HG03095 (cell line): ENCODE data around the gene KIAA1217.

ENCODE experiments used
- ATAC-seq: cut with Tn5 transposase; IDR thresholded peaks from one replicate; pipeline ENCODE4 v1.9.1; 2021; ENCODE audit warnings: moderate library complexity; ENCODE audit not compliant: unreplicated experiment

The KIAA1217 gene

DNA sequence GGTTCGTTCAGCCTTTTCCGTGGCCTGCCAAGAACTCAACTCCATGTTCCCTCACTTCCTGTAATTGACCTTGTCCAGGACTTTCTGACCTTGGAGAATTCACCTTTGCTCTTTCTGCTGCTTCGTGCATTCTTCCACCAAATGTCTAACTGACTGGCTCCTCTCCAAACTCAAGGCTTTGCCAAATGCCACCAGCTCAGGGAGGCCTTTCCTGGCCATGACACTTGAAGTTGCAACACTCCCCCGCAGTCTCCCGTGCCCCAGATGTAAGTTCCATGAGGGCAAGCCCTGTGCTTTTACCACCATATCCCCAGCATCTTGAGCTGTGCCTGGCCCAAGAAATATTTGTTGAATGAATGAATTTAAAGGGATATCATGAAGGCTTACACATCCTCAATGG lies 276.4 kb downstream of the KIAA1217 start:
- no peak for ATAC-seq

DNA sequence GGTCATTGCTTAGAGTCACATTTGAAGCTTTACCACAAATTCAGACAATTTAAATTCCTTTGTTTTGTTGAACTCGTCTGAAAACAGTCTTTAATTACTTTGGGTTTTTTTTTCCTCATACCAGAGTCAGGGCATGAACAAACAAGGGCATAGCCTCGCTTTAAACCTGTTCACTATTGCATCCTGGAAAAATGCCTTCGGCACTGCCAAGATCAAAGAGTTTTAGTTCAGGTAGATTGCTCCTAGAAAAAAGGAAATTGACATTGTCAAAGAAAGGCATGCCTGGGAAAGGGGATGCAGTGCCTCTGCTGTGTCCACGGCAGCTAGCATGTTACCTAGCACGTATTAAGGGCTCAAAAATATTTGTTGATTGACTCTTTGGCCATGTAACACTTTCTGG lies 279.7 kb downstream of the KIAA1217 start:
- ATAC-seq, result no peak

DNA sequence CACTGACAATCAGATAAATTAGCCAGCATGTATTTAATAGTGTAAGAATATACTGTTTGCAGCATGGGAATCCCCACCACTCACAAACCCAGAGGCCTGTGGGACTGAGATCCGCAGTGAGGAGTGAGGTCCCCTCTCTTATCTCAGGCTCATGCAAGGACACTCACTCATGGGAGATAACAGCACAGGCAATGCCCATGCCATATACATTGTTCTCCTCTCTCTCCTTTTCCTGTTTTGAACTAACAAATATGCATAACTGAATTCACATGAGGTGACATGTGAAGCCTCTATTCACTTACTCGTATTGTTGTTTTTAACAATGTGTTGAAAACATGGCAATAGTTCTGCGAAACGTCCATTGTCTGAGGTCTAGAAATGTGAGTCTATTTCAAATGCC lies 284.2 kb downstream of the KIAA1217 start:
- ATAC-seq, result no peak

DNA sequence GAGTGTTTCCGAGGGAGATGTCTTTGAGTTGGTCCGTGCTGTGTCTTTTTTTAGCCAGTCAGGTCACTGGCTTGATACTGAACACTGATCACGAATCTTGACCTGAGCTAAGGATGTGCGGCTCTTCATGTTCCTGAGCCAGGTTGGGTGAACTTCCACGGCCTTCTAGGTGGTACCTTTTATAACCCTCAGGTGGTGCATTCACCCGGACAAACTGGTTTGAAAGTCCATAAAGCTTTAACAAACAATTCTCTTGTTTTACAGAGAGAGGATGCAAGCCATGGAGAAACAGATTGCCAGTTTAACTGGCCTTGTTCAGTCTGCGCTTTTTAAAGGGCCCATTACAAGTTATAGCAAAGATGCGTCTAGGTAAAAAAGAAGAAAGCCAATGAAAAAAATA lies 285.3 kb downstream of the KIAA1217 start:
- no peak for ATAC-seq

DNA sequence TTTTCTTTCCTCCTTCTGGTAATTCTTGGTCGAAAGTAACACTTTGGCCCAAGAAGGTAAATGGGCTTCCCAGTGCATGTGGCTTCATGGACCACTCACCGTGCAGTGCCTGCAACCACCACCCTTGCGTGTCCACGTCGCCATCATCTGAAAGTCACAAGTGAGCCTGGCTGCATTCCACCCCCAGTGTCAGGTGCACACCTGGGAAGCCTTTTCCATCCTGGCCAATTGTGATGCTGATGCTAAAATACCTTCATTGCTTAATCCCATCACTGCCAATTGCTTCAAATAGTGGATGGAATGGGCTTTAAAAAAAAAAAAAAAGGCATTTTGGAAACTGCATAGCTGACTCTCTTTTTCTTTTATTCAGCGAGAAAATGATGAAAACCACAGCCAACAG lies 285.8 kb downstream of the KIAA1217 start:
- no peak for ATAC-seq

DNA sequence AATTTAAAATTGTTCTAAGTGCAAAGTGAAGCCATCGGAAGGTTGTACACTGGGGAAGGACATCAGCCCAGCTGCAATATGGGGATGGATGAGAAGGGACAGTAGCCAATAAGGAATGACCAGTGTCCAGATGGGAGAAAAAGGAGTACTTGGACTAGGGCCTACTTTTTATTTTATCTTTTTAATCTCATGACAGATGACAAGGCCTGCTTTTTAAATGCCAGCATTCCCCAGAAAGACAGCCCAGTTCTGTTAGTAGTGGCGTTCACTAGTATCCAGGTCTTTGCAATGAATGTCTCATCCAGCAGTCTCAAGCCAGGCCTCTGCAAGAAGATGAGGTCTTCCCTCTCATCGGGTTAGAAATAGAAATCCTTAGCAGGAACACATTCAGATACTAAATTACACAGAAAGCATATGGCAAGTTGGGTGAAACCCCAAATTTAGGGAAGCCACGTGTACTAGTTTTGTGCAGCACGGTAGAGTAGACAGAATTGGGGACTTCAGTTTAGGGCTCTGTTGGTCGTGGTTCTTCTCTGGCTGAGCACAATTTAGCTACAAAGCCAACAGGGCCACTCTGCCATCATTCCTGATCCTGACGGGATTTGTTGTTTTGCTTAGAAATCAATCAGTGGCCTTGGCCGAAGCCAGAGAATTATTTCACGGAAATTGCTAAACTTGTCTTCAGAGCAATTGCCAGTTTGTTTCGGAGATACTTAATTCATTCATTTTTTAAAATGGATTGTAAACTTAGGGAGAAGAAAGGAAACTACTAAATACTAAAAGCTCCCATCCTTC lies 286.9 kb downstream of the KIAA1217 start:
- ATAC-seq, result no peak

DNA sequence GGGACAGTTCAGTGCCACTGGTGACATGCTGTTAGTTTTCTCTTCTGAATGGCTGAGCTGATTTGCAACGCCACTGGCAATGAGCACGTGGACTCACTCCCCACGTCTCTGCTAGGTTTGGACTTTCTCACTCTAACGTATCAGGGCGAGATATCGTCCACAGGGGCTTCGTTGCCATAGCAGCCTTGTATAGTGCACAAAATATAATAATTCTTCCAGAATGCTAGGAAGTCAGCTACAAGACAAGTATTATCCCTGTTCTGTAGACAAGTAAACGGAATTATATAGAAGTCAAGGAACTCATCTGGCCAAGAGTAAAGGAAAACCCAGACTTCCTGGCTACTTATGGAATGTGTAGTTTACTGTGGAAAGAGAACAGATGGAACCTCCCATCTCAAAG lies 288.0 kb downstream of the KIAA1217 start:
- ATAC-seq, result no peak

DNA sequence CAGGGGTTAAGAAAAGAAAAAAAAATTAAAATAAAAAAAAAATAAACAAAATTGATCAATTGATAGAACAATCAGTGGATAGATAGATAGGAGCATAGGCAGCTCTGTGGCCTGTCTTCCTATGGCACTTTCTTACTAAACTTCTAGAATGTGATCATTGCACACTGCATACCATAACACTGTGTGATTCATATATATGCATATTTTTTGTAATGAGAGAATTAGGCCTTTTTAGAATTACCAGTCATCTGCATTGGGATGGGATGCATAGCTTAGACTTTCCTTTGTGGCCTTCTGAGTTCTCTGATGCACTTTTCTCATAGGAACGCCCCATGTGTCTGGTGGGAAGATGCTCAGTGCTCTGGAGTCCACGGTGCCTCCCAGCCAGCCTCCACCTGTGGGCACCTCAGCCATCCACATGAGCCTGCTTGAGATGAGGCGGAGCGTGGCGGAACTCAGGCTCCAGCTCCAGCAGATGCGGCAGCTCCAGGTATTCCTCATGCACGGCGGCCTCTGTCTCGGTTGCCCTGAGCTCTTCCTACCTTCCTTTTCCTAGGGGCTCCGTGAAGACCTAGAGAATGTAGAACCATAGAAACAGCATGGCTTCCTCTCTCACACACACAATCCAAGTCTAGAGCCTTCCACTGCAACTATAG lies 292.2 kb downstream of the KIAA1217 start:
- ATAC-seq, result no peak

DNA sequence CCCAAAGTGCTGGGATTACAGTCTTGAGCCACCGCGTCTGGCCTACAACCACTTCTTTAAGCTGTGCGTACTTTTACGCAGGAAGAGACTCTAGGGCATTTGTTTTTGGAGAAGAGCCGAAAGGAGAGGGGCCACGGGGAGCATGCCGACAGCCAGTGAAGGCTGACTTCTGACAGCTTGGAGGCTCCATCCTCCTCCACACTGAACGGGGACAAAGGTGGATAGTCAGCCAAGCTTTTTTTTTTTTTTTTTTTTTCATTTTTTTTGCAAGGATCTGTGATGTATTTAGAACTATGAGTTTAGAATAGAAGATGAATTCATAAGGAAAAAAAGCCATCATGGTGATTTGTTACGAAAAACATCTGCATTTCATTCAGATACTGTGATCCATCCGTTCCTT lies 293.1 kb downstream of the KIAA1217 start:
- no peak for ATAC-seq

DNA sequence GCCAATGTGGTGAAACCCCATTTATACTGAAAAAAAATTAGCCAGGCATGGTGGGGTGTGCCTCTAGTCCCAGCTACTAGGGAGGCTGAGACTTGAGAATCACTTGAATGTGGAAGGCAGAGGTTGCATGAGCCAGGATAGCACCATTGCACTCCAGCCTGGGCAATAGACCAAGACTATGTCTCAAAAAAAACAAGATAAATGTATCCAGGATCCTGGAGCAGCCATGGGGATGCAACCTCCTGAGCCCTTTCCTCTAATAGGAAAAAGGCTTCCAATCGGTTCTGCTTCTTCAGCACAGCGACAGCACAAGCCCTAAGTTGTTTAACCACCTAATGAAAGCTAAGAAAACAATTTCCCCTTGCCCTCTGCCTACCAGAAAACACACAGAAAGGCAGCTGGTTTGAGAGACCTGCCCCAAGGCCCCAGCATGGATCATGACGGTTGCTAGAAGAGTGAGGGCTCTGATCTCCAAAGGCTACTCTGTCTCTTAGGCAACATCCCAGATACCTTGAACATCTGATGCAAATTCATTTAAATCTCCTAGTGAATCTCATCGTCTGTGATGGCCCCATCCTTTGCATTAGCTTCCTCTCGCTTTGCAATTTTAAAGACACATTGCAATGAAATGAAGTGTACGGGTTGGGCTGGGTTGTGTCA lies 294.0 kb downstream of the KIAA1217 start:
- no peak for ATAC-seq

DNA sequence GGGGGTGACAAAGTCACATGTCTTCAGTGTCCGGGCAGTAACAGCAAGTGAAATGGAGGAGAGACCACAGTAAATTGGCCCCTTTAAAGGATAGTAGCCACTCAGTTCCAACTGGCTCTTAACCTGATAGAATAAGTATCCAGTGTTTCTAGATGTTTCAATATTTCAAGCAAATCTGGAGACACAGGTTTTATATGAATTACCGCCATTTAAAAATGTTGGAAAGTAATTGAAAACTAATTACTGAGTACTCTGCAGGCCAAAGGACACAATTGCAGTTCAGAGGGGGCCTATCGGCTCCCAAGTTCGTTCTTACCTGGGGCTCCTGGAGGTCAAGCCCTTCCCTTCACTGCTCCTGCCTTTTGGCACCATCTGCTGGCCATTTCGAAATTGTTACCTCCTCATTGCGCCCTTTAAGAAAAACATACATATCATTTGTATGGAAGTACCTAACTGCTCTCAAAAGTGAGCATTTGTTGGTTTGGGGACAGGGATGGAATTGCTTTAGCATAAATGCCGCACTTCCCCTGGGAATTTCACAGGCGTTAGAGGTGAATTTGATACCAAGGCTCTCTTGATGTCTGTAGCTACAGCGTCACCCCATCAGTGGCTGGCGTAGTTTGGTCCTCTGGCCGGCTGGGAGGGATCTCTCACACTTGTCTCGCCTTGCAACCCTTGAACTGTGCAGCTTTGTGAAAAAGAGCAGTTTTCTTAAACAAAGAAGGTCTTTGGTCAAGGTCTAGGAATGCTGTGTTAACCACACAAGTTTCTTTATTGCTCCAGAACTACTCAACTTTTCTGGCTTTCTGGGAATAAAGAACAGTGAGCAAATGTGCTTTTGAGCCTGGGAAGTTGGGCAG lies 294.8 kb downstream of the KIAA1217 start:
- no peak for ATAC-seq

DNA sequence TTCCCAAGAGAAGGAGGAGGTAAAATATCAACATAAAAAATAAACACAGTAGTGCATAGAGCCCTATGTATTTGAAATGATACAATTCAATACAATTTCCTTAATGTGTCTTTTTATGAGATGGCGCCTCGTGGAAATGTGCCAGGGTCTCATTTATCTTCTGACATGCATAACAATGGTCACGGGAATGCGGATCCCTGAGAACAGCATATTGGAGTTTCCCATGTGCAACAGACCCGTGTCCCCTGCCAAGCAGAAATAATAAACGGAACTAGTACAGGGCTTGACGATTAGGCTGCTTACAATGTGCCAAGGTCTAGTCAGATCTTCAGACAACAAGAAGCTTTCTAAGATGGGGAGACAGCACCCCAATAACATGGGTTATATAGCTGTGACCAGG lies 296.8 kb downstream of the KIAA1217 start:
- ATAC-seq, result no peak

DNA sequence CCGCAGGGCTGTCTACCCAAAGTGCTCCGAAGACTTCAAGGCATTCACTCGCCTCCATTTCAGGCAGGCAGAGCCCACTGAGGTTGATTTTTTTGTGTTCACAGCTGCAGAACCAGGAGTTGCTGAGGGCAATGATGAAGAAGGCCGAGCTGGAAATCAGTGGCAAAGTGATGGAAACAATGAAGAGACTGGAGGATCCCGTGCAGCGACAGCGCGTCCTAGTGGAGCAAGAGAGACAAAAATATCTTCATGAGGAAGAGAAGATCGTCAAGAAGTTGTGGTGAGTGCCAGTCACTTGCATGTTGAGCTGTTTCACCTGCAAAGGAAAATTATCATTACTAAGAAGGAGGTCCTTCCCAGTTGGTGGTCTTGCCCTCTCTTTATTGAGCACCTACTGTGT lies 304.2 kb downstream of the KIAA1217 start:
- no peak for ATAC-seq

DNA sequence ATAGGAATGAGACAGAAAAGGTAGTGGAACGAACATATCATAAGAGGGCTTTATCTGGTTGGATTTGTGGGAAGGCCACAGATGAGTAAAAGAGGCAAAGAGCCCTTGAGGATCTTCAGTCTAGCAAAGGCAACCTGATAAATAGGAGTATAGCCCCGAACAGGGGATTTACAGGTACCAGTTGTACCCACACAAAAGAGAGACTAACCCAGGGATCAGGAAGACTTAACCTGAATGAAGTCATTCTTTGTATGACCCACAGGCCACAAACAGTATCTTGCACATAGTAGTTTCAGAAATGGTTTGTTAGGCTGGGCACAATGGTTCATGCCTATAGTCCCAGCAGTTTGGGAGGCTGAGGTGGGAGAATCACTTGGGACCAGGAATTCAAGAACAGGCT lies 306.5 kb downstream of the KIAA1217 start:
- ATAC-seq, result no peak

DNA sequence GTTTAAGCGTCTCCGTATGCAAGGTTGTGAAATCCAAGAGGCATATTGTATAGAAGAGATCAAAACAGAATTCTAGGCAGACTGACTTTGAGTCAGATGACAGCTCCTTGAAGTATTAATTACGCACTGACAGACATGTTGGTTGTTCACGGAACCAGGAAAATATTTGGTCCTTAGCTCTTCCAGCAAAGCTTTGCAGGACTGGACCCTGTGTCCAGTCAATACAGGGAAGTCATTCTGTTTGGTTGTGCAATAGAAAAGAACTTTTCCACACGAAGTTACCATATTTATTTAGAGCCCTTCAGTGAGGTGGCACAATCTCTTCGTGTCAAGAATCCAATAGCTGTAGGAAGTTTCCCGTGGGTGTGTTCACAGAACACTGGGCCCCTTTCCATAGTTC lies 309.5 kb downstream of the KIAA1217 start:
- ATAC-seq, result no peak

DNA sequence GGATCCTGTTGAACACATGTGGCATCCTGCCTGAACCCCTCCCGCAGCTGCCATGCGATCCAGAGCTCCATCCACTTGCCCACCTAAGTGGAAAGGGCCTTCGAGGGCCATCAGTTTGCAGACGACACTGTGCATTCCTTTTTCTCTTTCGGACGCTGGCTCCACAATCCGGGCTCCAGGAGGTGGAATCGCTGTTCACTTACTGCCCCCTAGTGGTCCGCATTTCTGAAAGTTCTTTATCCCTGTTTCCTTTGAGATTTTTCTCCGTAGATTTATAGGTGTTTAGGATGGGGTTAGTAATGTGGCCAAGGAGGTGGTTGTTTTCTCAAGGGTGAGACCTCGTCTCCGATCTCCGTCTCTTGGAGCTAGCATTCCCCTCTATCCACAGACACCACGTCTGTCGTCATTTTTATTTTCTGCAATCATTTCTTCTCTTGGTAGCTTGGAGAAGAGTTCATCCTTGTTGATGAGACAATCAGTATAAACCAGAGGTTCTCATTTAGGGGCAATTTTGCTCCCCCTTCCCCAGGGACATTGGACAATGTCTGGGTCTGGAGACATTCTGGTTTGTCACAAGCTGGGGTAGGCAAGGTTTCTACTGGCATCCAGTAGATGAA lies 310.2 kb downstream of the KIAA1217 start:
- no peak for ATAC-seq

DNA sequence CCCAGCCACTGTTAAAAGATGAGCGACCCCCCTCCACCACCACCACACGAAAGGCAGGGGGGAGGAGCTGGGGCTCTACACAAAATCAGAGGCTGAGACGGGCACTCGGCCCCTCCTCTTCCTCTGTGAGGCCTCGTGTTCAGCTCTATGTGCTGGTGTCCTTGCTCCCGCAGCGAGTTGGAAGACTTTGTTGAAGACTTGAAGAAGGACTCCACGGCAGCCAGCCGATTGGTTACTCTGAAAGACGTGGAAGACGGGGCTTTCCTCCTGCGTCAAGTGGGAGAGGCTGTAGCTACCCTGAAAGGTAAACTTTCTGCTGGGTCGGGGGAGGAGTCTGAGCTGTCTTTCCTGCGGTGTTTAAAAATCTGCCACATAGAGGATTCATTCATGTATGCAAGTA lies 311.0 kb downstream of the KIAA1217 start:
- ATAC-seq, result no peak

DNA sequence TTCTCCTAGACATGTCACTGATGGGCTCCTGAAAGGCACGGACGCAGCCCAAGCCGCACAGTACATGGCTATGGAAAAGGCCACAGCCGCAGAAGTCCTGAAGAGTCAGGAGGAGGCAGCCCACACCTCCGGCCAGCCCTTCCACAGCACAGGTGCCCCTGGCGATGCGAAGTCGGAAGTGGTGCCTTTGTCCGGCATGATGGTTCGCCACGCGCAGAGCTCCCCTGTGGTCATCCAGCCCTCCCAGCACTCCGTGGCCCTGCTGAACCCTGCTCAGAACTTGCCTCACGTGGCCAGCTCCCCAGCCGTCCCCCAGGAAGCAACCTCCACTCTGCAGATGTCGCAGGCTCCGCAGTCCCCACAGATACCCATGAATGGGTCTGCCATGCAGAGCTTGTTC lies 315.4 kb downstream of the KIAA1217 start:
- no peak for ATAC-seq

DNA sequence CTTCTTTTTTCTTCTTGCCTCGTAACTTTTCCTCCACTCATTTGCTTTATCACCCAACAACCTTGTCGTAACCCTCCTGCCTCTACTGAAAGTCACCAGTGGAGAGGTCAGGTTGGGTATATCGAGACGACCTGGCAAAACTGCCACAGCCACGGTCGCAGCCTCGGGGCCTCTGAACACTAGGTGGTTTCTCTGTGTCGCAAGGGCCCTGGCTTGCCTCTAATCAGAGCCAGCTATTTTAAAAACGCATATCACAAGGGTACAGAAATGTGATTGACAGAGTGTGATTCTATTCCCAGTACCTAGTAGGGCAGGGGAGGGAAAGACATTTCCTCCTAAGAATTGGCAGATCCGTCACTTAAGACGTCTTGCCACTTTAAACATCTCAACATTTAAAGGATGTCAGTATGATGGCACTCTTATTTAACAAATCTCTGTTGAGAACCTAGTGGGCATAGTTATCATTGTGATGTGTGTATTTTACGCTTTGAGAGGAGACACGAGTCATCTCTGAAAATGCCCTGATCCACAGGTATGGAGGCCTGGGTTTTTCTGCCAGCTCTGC lies 317.2 kb downstream of the KIAA1217 start:
- no peak for ATAC-seq

DNA sequence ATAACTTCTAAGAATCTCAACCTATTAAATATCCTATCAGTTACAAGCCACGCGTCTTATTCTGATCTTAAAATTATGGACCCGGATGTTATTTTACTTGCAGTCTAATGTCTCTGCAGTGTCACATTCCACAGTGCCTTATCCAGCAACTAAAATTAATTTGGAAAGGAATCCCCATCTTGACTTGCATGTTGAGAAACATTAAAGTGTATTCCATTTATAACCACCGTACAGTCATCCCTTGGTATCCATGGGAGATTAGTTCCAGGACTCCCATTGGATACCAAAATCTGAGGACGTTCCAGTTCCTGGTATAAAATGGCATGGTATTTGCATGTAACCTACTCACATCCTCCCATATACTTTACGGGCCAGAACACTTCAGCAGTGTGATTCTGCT lies 320.0 kb downstream of the KIAA1217 start:
- no peak for ATAC-seq

DNA sequence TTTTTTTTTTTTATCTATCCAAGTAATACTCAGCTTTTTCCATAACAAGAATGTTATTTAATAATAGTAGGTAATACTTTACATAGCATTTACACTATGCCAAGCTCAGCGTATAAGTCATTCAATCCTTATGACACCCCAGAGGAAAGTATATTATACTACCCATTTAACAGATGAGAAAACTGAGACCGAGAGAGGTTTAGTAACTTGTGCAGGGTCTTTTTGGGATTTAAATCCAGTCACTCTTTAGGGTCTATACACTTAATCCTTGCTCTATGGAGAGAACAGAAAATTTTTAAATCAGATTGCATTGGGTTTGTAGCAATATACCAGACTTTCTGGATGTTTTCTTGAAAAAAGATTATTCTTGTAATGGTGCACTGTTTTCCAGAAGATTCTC lies 322.5 kb downstream of the KIAA1217 start:
- no peak for ATAC-seq
